Measurements from ENCODE around the gene TMED1.

Gene TMED1

DNA sequence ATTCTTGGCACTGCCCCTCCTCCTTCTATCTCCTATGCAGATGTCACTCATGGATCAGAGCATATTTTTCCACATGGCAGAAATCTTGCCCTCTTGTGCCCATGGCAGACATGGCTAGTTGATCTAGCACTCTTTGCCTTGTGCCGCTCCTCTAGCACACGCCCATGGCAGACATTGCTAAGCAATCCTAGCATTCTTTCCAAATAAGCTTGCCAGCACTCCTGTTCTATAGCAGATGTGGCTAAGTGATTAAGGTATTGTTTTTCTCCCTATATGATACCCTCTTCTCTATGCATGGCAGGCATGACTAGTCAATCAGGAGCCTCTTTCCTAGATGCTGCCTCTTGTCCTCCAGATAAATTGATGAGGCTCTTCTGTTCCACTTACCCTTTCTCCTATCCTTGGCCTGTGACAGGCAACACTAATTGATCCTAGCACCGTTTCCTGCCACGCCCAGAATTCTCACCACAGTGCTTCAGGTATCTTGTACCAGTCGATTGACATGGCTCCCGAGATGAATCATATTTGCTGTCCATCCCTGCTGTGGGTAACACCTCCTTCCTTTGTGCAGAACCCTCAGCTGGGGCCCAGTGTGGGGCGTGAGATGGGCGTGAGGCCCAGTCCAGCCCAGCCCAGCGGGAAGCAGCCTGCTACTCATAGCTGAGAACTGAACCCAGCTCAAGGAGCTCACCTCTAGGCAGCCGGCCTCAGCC lies 26.9 kb downstream of the TMED1 start:
- DNase-seq = no peak

DNA sequence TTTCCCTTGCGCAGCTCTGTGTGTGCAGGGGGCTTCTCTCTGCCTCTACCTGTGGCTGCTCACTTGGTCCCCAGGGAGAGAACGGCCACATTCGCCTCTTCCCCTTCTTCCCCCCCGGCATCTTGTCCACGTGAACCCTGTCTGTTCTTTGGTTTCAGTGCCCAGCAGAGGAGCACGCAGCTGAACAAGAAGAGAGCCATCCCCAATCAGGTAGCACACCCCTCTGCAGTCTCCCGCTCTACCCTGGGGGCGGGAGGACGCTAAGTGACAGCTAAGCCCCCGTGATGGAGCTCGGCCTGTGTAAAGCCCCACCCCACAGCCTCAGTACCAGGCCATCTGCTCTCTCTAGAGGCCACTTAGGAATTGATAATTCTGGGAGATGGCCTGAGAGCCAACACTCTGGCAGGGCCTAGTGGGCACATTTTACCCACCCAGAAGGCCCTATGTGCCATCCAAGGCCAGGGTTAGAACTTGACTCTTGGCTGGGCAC lies 30.2 kb downstream of the TMED1 start:
- no peak for DNase-seq

GRCh38 chr19:10805065-10805757 lies 30.8 kb downstream of the TMED1 start:
- DNase-seq = no peak

GRCh38 chr19:10803252-10803651 lies 32.8 kb downstream of the TMED1 start:
- DNase-seq = no peak

- DNase-seq = no peak
Measured at GRCh38 chr19:10802479-10802878, 33.5 kb downstream of the TMED1 start.

GRCh38 chr19:10800488-10800887 lies 35.5 kb downstream of the TMED1 start:
- no peak for DNase-seq

DNA sequence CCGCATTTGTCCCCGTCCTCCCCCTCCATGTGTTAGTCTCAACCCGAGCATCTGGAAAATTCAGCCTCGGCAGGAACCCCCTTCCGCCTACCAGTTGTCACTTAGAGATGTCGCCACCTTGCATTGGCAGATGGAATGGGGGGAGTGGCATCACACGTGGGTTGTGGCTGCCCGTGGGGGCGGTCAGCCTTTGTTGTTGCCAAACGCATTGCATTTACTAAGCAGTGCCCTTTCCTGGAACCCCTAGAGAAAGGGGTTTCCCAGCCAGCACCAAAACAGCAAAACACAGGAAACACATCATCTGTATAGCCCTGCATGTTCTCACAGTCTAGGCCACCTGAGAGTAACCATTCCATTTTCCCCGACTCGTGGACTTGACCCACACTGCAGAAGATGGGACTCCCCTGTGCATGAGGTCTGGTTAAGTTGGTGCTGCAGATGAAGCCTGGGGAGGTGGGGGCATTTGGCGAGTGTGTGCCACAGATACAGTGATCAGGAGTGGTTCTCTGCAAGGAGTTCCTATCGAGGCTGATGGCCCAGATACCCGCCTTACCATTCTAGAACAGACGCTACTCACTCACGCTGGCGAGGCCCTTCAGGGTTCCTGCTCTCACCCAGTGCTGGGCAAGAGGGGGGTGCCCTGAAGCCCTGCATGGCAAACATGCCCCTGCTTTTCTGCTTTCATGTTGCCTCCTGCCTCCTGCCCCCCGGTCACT lies 38.3 kb downstream of the TMED1 start:
- DNase-seq = peak; percentile 83

DNA sequence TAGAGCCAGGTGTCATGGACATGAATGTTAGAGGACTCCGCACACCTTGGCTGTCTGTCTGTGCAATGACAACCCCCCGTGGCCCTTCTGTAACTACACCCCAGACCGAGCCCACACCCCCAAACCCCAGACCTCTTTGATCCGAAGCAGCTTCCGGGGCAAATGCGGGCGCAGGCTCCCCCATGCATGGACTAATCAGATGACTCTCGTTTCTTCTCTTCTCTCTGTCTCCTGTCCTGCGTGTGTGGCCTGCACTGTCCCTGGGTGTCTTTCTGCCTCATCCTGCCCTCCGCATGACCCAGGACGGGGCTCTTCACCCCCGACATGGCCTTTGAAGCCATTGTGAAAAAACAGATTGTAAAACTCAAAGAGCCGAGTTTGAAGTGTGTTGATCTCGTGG lies 38.9 kb downstream of the TMED1 start:
- peak; percentile 50 for DNase-seq

- no peak for DNase-seq
Measured at GRCh38 chr19:10796653-10797052, 39.4 kb downstream of the TMED1 start.

- DNase-seq = no peak
Measured at GRCh38 chr19:10789866-10790265, 46.1 kb downstream of the TMED1 start.

DNA sequence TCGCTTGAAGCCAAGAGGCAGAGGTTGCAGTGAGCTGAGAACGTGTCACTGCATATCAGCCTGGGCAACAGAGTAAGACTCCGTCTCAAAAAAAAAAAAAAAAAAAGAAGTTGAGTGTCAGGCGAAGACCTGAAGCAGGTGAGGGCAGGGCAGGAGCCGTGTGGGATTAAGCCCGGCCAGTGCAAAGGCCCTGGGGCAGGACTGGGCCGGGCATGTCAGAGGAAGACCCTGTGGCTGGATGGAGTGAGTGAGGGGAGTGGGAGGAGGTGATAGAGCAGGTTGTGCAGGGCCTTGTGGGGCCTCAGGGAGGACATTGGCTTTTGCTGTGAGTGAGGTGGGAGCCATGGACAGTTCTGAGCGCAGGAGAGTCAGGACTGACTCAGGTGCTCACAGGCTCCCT lies 47.9 kb downstream of the TMED1 start:
- no peak for DNase-seq

DNA sequence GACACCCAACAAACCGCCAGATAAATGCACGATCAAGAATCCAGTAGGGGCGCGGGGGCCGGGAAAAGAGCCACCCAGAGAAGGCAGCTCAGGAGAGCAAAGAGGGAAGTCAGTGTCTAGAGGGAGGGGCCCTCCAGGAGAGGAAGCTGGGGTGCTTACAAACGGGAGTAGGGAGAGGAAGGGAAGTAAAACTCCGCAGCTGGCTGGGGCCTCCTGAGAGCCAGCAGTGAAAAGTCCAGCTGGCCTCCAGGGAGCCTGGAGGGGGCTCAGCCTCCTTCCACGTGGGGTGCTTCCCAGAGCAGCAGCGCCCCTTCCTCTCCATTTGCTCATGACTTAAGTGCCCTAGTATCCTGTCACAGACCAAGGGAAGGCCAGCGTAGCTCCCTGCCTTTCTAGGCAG lies 51.8 kb downstream of the TMED1 start:
- DNase-seq = no peak

- no peak for DNase-seq
Measured at GRCh38 chr19:10782795-10783194, 53.2 kb downstream of the TMED1 start.
